Effector memory CD8-positive, alpha-beta T cell (primary cell): ENCODE results near the gene INSYN2B.

ENCODE experiments used
- ATAC-seq: fragments of 150-1000 bp; cut with Tn5 transposase; replicated peaks from 2 replicates; pipeline ENCODE4 v1.10.0; 2021; ENCODE audit warnings: mild to moderate bottlenecking, moderate library complexity
- DNase-seq, 3 experiments: peaks; one replicate each; pipeline ENCODE4 v3.0.0; 2021
- H3K27ac Mint-ChIP-seq, 2 donors: one replicate each; pipeline ENCODE4 v1.8.0; 2022; ENCODE audit warnings: mild to moderate bottlenecking in 2 of 2, mixed read lengths in 2 of 2, moderate library complexity in 2 of 2
- H3K27me3 Mint-ChIP-seq, 2 donors: one replicate each; pipeline ENCODE4 v1.8.0; 2022; ENCODE audit warnings: mixed read lengths in 2 of 2
- H3K36me3 Mint-ChIP-seq: one replicate; pipeline ENCODE4 v1.8.0; 2022; ENCODE audit warnings: mild to moderate bottlenecking, moderate library complexity, mixed read lengths; ENCODE audit not compliant: insufficient read depth
- H3K4me1 Mint-ChIP-seq, 2 donors: one replicate each; pipeline ENCODE4 v1.8.0; 2022; ENCODE audit warnings: low read depth in 2 of 2, mixed read lengths in 2 of 2
- H3K4me3 Mint-ChIP-seq, 2 donors: one replicate each; pipeline ENCODE4 v1.8.0; 2022; ENCODE audit warnings: mild to moderate bottlenecking in 2 of 2, mixed read lengths in 2 of 2, moderate library complexity in 2 of 2
- H3K9me3 Mint-ChIP-seq, 2 donors: one replicate each; pipeline ENCODE4 v1.8.0; 2022; ENCODE audit warnings: mixed read lengths in 2 of 2

Gene INSYN2B

DNA sequence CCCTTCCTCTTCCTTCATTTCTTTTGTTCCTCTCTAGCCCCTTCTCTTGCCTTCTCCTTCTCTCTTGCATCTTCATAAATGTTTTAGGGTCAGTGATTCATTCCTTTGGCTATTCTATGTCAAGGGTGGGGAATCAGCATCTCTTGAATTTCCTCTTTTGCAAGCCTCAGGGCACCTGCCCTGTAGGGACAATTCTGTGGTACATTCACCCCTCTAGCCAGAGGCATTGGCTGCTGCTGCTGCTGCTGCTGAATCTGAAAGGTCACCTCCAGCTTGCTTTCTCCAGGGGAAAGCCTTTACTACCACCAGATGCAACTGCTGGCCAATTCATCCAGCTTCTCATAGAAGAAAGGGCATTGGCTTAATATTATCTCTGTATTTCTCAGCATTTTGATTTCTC, 87.3 kb downstream of the INSYN2B start:
- Mint-ChIP-seq H3K27me3 (no peaks in the 10 kb centered on the region), H3K27ac (peak overlapping the region in 1 of 2 donors; percentile 70), H3K36me3 (peaks cover 16% of the 10 kb centered on the region), H3K4me1 (peaks cover 6 to 33% of the 10 kb centered on the region in 2 donors), H3K4me3 (no peak overlapping the region), H3K9me3 (no peaks in the 10 kb centered on the region)
- no peak for DNase-seq
- ATAC-seq, result no peak

DNA sequence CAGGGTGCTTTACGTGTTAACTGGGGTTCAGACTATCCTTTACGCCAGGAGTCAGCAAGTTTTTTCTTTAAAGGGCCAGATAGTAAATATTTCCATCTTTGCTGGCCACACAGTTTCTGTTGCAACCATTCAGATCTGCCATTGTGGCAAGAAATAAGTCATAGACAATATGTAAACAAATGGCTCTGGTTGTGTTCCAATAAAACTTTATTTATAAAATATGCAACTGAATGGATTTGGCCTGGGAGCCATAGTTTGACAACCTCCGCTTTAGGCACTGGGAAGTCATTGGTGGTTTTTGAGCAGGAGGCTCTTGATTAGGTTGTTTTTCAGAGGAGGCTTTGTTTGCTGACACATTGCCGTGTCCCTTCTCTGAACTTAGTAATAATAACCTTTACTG, 90.7 kb downstream of the INSYN2B start:
- Mint-ChIP-seq H3K4me1 (peaks cover 6 to 41% of the 10 kb centered on the region in 2 donors), H3K27me3 (no peaks in the 10 kb centered on the region), H3K27ac (no peak overlapping the region), H3K4me3 (no peak overlapping the region), H3K9me3 (no peaks in the 10 kb centered on the region), H3K36me3 (peaks cover 16% of the 10 kb centered on the region)
- DNase-seq, result no peak
- ATAC-seq, result no peak

DNA sequence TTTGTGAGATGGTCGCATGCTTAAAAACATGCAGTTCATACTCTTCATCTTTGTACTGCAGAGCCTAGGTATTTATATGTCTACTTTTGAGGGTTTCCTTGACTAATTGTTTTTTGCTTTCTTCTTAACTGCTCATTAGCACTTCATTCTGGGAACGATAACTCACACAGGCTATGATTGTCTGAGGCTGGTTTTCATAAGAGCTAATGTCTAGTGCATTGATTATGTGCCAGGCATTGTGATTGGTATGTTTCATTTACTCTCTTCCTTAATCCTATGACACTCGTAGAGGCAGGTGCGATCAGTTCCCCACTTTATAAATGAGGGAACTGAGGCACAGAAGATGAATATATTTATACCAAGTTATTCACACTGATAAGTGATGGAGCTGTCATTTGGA, 93.6 kb downstream of the INSYN2B start:
- DNase-seq, result no peak
- ATAC-seq, result no peak
- Mint-ChIP-seq H3K36me3 (peaks cover 4% of the 10 kb centered on the region), H3K4me1 (peaks cover 19 to 54% of the 10 kb centered on the region in 2 donors), H3K27me3 (no peaks in the 10 kb centered on the region), H3K9me3 (no peaks in the 10 kb centered on the region), H3K27ac (peak overlapping the region in 1 of 2 donors; percentile 27), H3K4me3 (no peak overlapping the region)

DNA sequence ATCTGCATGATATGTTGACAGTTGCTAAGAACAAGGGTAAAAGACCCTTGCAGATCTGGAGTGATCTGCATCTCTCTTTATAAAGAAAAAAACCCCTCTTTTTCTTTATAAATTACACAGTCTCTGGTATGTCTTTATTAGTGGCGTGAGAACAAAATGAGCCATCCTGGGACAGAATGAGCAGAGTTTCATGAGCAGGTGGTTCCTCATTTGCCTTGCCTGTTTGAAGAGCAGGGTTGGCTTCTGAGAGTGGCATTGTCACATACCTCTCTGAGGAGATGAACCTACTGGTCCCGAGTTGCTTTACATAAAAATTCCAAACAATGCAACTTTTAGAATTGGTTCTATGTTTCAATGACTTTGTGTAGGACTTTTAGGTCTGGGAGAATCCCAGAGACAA, 94.3 kb downstream of the INSYN2B start:
- Mint-ChIP-seq H3K9me3 (no peaks in the 10 kb centered on the region), H3K4me3 (no peak overlapping the region), H3K36me3 (peaks cover 3% of the 10 kb centered on the region), H3K4me1 (peaks cover 18 to 50% of the 10 kb centered on the region in 2 donors), H3K27me3 (no peaks in the 10 kb centered on the region), H3K27ac (no peak overlapping the region)
- ATAC-seq (no peak), DNase-seq (no peak)

DNA sequence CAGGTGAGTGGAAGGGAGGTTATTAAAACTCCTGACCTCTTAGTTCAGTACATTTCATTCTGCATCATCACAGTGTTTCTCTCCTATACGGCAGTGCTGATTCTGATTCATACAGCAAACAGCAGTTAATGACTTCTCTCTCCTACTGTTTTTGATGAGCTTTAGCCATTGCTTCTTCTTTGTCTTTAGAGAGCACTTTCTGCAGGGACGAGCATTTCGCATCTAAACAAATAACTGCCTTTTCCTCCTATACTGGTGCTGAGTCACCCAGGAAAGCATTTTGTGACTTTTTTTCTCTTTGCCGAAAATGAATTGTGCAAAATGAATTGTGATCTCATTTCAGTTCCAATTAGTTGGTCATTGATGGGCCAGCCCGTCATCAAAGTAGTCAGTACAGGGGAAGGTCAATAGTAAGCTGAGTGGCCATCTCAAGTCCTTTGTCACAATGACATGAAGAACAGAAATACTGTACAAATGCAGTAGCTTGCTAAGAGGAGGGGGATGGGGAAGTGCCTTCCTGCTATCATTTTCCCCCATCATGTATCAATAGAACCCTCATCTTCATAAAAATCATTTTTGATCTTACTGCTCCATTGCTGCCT, 98.5 kb downstream of the INSYN2B start:
- Mint-ChIP-seq H3K4me1 (peaks cover 29 to 52% of the 10 kb centered on the region in 2 donors), H3K9me3 (no peaks in the 10 kb centered on the region), H3K27ac (no peak overlapping the region), H3K27me3 (no peaks in the 10 kb centered on the region), H3K36me3 (peaks cover 5% of the 10 kb centered on the region), H3K4me3 (no peak overlapping the region)
- no peak for DNase-seq
- no peak for ATAC-seq

DNA sequence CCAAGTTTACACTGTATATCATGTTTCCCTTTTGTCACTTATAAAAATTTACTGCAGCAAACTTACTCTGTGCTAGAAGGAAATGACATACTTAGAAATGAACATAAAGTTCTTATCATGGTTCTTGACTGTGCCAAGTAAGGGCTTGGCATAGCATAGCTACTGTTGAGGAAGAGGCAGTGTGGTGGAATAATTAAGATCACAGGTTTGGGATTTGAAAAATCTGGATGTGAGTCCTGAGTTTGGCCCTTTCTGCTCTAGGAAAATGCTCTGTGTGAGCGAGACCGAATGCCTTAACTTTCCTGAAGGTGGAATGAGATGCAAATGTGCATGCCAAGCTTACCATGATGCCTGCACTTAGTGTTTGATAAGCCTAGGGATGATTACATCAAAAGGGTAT, 99.5 kb downstream of the INSYN2B start:
- H3K27me3 Mint-ChIP-seq, result no peaks in the 10 kb centered on the region
- ATAC-seq (no peak), DNase-seq (no peak)
- H3K4me3 Mint-ChIP-seq, result no peak overlapping the region
- H3K9me3 Mint-ChIP-seq, result no peaks in the 10 kb centered on the region
- H3K27ac Mint-ChIP-seq, result no peak overlapping the region
- H3K4me1 Mint-ChIP-seq, result peaks cover 28 to 57% of the 10 kb centered on the region in 2 donors
- peaks cover 8% of the 10 kb centered on the region for H3K36me3 Mint-ChIP-seq

DNA sequence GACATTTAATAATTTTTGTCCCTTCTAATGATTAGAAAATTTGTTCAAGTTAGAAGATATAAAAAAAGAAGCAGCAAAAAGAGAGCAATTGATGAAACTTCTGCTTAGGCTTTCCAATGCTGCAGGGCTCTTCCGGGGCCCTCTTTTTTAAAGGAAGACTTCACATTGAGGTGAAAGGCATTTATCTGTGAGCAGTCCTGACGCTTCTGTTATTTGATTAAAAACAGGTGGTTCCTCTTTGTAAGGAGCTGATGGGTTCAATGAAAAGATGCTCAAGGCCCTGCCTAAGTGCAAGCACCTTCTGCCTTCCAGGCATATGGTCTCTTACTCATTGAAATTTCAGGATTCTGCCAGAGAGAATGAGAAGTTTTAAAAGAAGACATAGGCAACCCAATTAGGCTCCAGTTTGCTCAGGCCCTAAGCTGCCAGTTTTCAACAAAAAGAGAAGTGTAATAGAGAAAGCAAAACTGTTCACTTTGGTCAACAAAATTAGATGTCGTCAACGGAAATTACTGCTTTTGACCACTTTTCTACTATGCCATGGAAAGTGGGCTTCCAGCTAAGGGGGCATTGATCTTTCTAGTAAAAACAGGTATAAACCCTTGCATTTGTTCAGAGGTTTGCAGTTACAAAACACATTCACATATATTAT, 100.2 kb downstream of the INSYN2B start:
- no peak overlapping the region for H3K4me3 Mint-ChIP-seq
- no peak for DNase-seq
- peaks cover 28 to 59% of the 10 kb centered on the region in 2 donors for H3K4me1 Mint-ChIP-seq
- no peaks in the 10 kb centered on the region for H3K9me3 Mint-ChIP-seq
- ATAC-seq, result no peak
- H3K27me3 Mint-ChIP-seq, result no peaks in the 10 kb centered on the region
- H3K36me3 Mint-ChIP-seq, result peaks cover 8% of the 10 kb centered on the region
- H3K27ac Mint-ChIP-seq, result no peak overlapping the region

DNA sequence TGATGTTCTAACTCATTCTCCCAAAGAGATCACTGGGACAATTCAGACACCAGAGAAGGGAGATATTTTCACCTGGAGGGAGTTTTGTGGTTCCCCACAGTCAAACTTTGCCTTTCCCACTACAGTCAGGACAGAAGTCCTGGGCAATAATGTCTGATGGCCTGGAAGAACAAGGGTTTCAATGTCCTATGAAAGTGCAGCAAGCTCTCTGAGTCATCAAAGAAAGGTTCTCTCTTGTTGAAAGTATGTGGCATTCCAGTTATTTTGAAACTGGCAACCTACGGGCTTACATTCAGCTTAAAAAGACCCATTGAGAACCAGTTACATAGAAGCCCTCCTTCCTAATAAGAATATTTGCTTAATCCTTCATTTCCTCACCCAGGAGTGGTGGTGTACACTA, 103.9 kb downstream of the INSYN2B start:
- H3K27ac Mint-ChIP-seq, result peak overlapping the region; percentile 14 to 65
- peaks cover 14% of the 10 kb centered on the region for H3K36me3 Mint-ChIP-seq
- H3K9me3 Mint-ChIP-seq, result no peaks in the 10 kb centered on the region
- H3K4me1 Mint-ChIP-seq, result peaks cover 16 to 44% of the 10 kb centered on the region in 2 donors
- H3K4me3 Mint-ChIP-seq, result no peak overlapping the region
- DNase-seq (no peak), ATAC-seq (no peak)
- no peaks in the 10 kb centered on the region for H3K27me3 Mint-ChIP-seq

DNA sequence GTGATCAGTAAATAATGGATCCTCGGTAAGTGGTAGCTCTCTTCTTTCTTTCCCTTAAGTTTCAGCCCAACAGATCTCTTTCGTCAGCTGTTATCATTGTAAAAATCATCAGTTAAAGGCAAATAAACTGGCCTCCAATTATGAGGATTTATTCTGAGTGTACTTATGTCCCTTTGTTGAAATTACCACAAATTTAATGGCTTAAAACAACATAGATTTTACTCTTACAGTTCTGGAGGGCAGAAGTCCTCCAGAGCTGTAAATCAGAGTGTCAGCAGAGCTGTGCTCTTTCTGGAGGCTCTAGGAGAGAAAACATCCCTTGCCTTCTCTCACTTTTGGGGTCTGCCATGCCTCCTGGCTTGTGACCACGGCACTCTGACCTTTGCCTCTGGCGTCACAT, 104.6 kb downstream of the INSYN2B start:
- Mint-ChIP-seq H3K27me3 (no peaks in the 10 kb centered on the region), H3K27ac (peak overlapping the region; percentile 14 to 65), H3K36me3 (peaks cover 14% of the 10 kb centered on the region), H3K4me3 (no peak overlapping the region), H3K4me1 (peaks cover 16 to 44% of the 10 kb centered on the region in 2 donors), H3K9me3 (no peaks in the 10 kb centered on the region)
- no peak for ATAC-seq
- no peak for DNase-seq

DNA sequence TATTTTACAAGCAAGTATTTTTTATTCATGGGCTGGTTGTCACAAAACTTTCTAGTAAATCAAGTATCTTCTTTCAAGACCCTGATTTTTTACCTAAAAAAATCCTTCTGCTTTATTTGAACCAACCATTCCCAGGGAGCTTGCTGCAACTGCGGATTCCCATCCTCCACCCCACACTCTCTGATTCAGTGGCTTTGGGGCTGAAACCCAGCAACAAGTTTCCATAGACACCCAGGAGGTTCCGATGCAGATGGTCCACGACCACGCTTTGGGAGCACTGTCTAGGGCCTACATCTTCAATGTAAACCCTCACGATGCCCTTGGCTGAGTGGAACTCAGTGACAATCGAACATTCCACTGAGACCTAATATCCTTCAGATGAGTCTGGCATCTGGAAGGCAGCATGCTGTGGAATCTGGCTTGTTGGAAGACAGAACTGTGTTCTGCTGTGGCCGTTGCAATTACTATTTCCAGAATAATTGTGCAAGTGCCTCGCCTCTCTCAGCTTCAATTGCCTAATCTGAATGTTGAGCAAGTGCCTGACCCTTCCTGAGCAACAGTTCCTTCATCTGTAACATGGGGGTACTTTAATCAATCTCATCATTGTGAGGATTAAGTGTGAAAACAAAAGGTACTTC, 105.1 kb downstream of the INSYN2B start:
- no peaks in the 10 kb centered on the region for H3K27me3 Mint-ChIP-seq
- peaks cover 16 to 44% of the 10 kb centered on the region in 2 donors for H3K4me1 Mint-ChIP-seq
- H3K9me3 Mint-ChIP-seq, result no peaks in the 10 kb centered on the region
- no peak for ATAC-seq
- no peak overlapping the region for H3K4me3 Mint-ChIP-seq
- no peak for DNase-seq
- H3K27ac Mint-ChIP-seq, result peak overlapping the region; percentile 14 to 65
- peaks cover 14% of the 10 kb centered on the region for H3K36me3 Mint-ChIP-seq

DNA sequence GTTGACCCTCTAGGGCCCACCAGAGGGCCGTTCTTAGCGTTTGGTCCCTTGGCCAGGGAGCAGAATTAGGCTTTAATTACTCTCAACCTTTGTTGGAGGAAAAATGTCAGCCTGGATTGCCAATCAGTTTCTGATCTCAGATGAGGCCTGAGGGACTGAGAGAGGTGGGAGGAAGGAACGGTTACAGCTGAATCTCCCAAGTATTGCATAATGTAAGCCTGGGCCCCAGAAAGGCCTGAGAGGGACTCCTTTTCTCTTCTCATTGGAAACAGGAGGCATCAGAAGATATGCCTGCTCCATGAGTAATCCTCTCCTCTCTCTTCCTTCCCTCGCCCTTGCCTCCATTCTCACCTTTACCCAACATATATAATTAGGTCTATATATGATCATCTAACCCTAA, 105.7 kb downstream of the INSYN2B start:
- Mint-ChIP-seq H3K27ac (no peak overlapping the region), H3K4me3 (no peak overlapping the region), H3K4me1 (peaks cover 16 to 44% of the 10 kb centered on the region in 2 donors), H3K9me3 (no peaks in the 10 kb centered on the region), H3K36me3 (peaks cover 14% of the 10 kb centered on the region), H3K27me3 (no peaks in the 10 kb centered on the region)
- ATAC-seq (no peak), DNase-seq (no peak)

DNA sequence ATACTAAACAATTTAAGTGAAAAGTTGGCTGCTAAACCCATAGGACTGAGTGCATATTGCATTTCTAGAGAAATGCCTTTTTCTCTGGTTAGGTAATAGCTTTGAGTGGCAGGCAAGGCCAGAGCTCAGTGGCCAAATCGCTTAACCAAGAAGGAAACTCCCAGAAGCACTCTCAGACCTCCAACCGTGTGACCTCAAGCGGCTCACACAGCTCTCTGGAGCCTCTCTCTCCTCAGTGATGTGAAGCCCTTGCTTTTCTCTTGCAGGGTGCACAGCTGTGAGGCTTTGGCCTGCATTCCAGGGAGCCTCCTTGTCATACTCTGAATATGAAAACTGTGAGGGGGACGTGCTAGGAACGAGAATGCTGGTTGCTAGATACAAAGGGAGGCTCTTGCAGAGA, 106.7 kb downstream of the INSYN2B start:
- DNase-seq (no peak), ATAC-seq (no peak)
- H3K4me1 Mint-ChIP-seq, result peaks cover 10 to 41% of the 10 kb centered on the region in 2 donors
- no peaks in the 10 kb centered on the region for H3K9me3 Mint-ChIP-seq
- no peaks in the 10 kb centered on the region for H3K27me3 Mint-ChIP-seq
- H3K27ac Mint-ChIP-seq, result no peak overlapping the region
- H3K36me3 Mint-ChIP-seq, result peaks cover 9% of the 10 kb centered on the region
- no peak overlapping the region for H3K4me3 Mint-ChIP-seq

DNA sequence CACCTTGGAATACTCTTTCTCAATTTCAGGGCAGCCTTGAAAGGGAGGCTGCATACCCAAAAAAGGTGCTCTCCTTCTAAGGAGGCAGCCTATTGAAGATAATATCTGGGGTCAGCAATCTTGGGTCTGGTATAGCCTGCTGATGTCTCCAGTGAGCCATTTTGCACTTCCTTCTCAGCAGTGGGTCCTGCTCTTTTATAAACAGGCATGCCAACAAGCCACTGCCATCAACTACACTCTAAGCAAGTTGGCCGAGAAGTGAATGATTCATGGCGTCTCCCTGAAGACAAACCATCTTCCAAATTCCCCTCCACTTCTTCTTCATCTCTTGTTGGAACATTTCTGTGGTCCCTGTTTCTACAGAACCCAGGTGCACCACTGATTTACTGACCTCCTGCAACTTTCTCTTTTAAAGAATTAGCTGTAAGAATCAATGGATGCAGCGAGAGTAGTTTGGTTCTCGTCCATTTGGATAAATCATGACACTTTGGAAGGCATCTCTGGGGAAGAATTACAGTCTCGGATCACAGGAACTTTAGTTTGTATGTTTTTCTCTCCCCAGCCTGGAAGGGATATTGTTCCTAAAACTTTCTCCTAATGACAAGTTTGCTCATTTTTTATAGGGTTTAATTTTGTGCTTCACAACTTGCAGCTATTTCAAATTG, 108.3 kb downstream of the INSYN2B start:
- H3K36me3 Mint-ChIP-seq, result peaks cover 9% of the 10 kb centered on the region
- H3K27me3 Mint-ChIP-seq, result no peaks in the 10 kb centered on the region
- DNase-seq, result no peak
- H3K9me3 Mint-ChIP-seq, result no peaks in the 10 kb centered on the region
- no peak for ATAC-seq
- no peak overlapping the region for H3K27ac Mint-ChIP-seq
- peaks cover 6 to 30% of the 10 kb centered on the region in 2 donors for H3K4me1 Mint-ChIP-seq
- H3K4me3 Mint-ChIP-seq, result no peak overlapping the region
